HepG2 (cell line): ENCODE measurements around the gene PTTG1. TPM values are rescaled to one million over a fixed set of nuclear protein-coding genes. Genes with fewer than 3 reads are reported as not detected.

Experiments used
- ARNTL ChIP-seq: sonication (generic); formaldehyde crosslinking; IDR thresholded peaks from 2 replicates; pipeline ENCODE4 v1.4.0; 2020; ENCODE audit warnings: mild to moderate bottlenecking, missing genetic modification reagents
- BHLHE40 ChIP-seq: IDR thresholded peaks from 2 replicates; pipeline ENCODE4 v1.6.1; 2011; ENCODE audit warnings: low read length, improper control_type of control experiment
- CBFB ChIP-seq: sonication (generic); formaldehyde crosslinking; IDR thresholded peaks from 2 replicates; pipeline ENCODE4 v1.4.0; 2020; ENCODE audit warnings: missing genetic modification reagents
- CCDC6 ChIP-seq: sonication (generic); formaldehyde crosslinking; IDR thresholded peaks from 2 replicates; pipeline ENCODE4 v1.8.1; 2022; ENCODE audit warnings: mild to moderate bottlenecking, missing genetic modification reagents, moderate library complexity
- CEBPG ChIP-seq: IDR thresholded peaks from 2 replicates; pipeline ENCODE4 v1.6.1; 2016
- CREM ChIP-seq, 2 experiments: sonication (generic) in 1 of 2; formaldehyde crosslinking in 1 of 2; IDR thresholded peaks; 2 replicates each; pipeline versions ENCODE4 v1.4.0 to v1.6.1; 2016 to 2020; ENCODE audit warnings: antibody characterized with exemption in 1 of 2, mild to moderate bottlenecking in 1 of 2, missing genetic modification reagents in 1 of 2
- DPF2 ChIP-seq: sonication (generic); formaldehyde crosslinking; IDR thresholded peaks from 2 replicates; pipeline ENCODE4 v1.4.0; 2020; ENCODE audit warnings: mild to moderate bottlenecking, low read depth, missing genetic modification reagents, borderline replicate concordance
- HES4 ChIP-seq: sonication (generic); formaldehyde crosslinking; IDR thresholded peaks from 2 replicates; pipeline ENCODE4 v1.9.0; 2021; ENCODE audit warnings: mild to moderate bottlenecking, missing genetic modification reagents, borderline replicate concordance
- HNRNPH1 ChIP-seq: fragments of 200-400 bp; formaldehyde crosslinking; optimal IDR thresholded peaks from 2 replicates; pipeline ENCODE3; 2017; ENCODE audit warnings: mild to moderate bottlenecking, low read depth, low read length
- KLF16 ChIP-seq, 2 experiments: sonication (generic) in 1 of 2; formaldehyde crosslinking in 1 of 2; IDR thresholded peaks; 2 replicates each; pipeline versions ENCODE4 v1.6.1 to v1.8.0; 2016 to 2023; ENCODE audit warnings: missing genetic modification reagents in 2 of 2, missing compliant biosample characterization in 1 of 2
- MED1 ChIP-seq: sonication (generic); formaldehyde crosslinking; IDR thresholded peaks from 2 replicates; pipeline ENCODE4 v1.4.0; 2020; ENCODE audit warnings: missing genetic modification reagents
- RCOR2 ChIP-seq: IDR thresholded peaks from 2 replicates; pipeline ENCODE4 v1.6.1; 2016; ENCODE audit warnings: missing biosample characterization, missing genetic modification reagents
- SMC3 ChIP-seq: IDR thresholded peaks from 2 replicates; pipeline ENCODE4 v1.6.1; 2011; ENCODE audit warnings: low read length, improper control_type of control experiment
- SSRP1 ChIP-seq: IDR thresholded peaks from 2 replicates; pipeline ENCODE4 v1.6.1; 2016; ENCODE audit warnings: control low read depth
- ZFYVE20 ChIP-seq: sonication (generic); formaldehyde crosslinking; IDR thresholded peaks from 2 replicates; pipeline ENCODE4 v1.8.0; 2023; ENCODE audit warnings: low read depth, mild to moderate bottlenecking, moderate library complexity, missing genetic modification reagents, borderline replicate concordance
- ZNF160 ChIP-seq: sonication (generic); formaldehyde crosslinking; IDR thresholded peaks from 2 replicates; pipeline ENCODE4 v1.8.0; 2022; ENCODE audit warnings: mild to moderate bottlenecking, inconsistent platforms, missing genetic modification reagents
- ZNF350 ChIP-seq: sonication (generic); formaldehyde crosslinking; IDR thresholded peaks from 2 replicates; pipeline ENCODE4 v1.4.0; 2020; ENCODE audit warnings: mild to moderate bottlenecking, low read depth, missing genetic modification reagents, borderline replicate concordance
- ZNF431 ChIP-seq: sonication (generic); formaldehyde crosslinking; IDR thresholded peaks from 2 replicates; pipeline ENCODE4 v1.9.0; 2022; ENCODE audit warnings: missing genetic modification reagents, low read depth, mild to moderate bottlenecking, borderline replicate concordance
- ZNF460 ChIP-seq: sonication (generic); formaldehyde crosslinking; IDR thresholded peaks from 2 replicates; pipeline ENCODE4 v1.5.1; 2020; ENCODE audit warnings: missing genetic modification reagents, mild to moderate bottlenecking, borderline replicate concordance
- ZNF678 ChIP-seq: sonication (generic); formaldehyde crosslinking; IDR thresholded peaks from 2 replicates; pipeline ENCODE4 v1.4.0; 2020; ENCODE audit warnings: mild to moderate bottlenecking, missing genetic modification reagents
- ZSCAN25 ChIP-seq: sonication (generic); formaldehyde crosslinking; IDR thresholded peaks from 2 replicates; pipeline ENCODE4 v1.8.0; 2022; ENCODE audit warnings: mild to moderate bottlenecking, missing genetic modification reagents
- polyA plus RNA-seq, 8 experiments: library from polyadenylated mRNA; depleted of rRNA in 3 of 8; stranded (reverse) in 7 of 8; unstranded in 1 of 8; fragments of >200 nt; fragmentation: Illumina TruSeq in 4 of 8; extraction: Trizol in 4 of 8; gene quantifications; 2 replicates each; pipeline versions ENCODE4 v1.2.1 to v1.2.3, GENCODE V29; 2011 to 2016; ENCODE audit warnings: low read depth in 4 of 8, missing spikeins in 1 of 8, mixed read lengths in 1 of 8; ENCODE audit not compliant: insufficient read depth in 1 of 8
- total RNA-seq, 5 experiments: library from RNA; depleted of rRNA; stranded (reverse); fragments of >200 nt; fragmentation: Illumina TruSeq; extraction: Trizol; gene quantifications; 2 replicates each; pipeline ENCODE4 v1.2.3, GENCODE V29; 2016; ENCODE audit warnings: low read depth in 1 of 5
- TF ChIP-seq, protein P1 (sequence below): sonication (generic); formaldehyde crosslinking; IDR thresholded peaks from 2 replicates; pipeline ENCODE4 v1.5.1; 2020; ENCODE audit warnings: missing genetic modification reagents, mild to moderate bottlenecking, borderline replicate concordance
- TF ChIP-seq, protein P2 (sequence below): IDR thresholded peaks from 2 replicates; pipeline ENCODE4 v1.6.1; 2016; ENCODE audit warnings: low read depth, borderline replicate concordance
- TF ChIP-seq, protein P3 (sequence below): sonication (generic); formaldehyde crosslinking; IDR thresholded peaks from 2 replicates; pipeline ENCODE4 v1.4.0; 2020; ENCODE audit warnings: mild to moderate bottlenecking, missing genetic modification reagents
- TF ChIP-seq, protein P4 (sequence below): sonication (generic); formaldehyde crosslinking; IDR thresholded peaks from 2 replicates; pipeline ENCODE4 v1.4.0; 2020; ENCODE audit warnings: missing genetic modification reagents

The PTTG1 gene
- total and polyA plus RNA-seq, 2 of the 13 experiments (the other 11 are each of a cell fraction or from before 2014, with no cell fraction given) = 102 to 161 TPM

DNA sequence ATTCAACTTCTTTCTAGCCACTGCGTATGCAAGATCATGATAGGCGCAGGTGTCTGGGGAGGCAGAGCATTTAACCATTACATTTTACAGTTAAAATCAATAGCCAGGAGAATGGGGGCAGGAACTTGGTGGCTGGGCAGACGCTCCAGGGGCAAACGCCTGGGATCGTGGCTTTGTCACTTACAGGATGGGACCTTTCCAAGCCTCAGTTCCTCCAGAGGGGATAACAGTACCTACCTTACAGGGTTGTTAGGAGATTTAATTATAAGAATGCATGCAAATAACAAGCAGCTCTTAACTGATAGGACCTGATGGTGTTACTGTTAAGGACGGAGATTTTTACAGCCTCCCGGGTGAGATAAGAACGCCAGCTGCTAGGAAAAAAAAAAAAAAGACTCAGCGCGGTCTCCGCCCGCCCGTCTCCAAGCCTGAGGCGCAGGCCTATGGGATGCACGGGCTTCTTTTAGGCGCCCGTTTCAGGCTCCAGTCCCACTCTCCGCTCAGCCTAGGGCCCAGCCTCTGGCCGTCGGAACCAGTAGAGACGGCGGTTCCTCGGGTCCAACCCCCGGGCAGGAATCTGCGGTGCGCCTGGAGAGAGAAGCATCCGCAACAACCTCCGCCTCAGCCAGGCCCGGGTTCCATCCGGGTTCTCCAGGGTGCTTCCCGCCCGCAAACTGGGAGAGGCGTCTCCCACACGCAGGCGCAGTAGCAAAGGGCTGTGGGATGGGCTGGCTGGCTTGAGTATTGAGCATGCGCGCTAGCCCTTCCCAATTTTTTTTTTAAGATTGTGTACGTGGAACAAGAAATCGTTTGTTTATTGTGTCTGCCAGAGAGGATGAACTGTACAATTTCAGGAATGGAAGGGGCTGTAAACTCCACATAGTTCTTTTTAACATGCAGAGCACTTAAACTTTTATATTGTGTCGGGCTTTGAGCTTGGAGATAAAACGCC is 22.0 kb upstream of the PTTG1 start, which contains the start of gene FAM200C (continued):
- peak; percentile 22; the same call in 1 of the 2 replicates for TF ChIP-seq CREM (IDR thresholded peaks at IDR 0.05)
- TF ChIP-seq CREM (CRISPR knock-in tag; IDR thresholded peaks at IDR 0.05) = no peak
- TF ChIP-seq BHLHE40 = no peak
- TF ChIP-seq ZFYVE20 (CRISPR knock-in tag) = 0 out of 2 replicates have a peak, but pooled peaks have one; percentile 29
- TF ChIP-seq SMC3 = no peak
- TF ChIP-seq ZNF160 (CRISPR knock-in tag) = peak; percentile 62; the same call in 1 of the 2 replicates
- peak; percentile 76; the same call in 1 of the 2 replicates for TF ChIP-seq ZNF431 (CRISPR knock-in tag)
- no peak for TF ChIP-seq SSRP1 (CRISPR knock-in tag)
- peak in 1 of 2 experiments; percentile 70; a peak in 1 of 4 replicates for TF ChIP-seq KLF16 (CRISPR knock-in tag; IDR thresholded peaks at IDR 0.05)
- no peak for TF ChIP-seq CEBPG (CRISPR knock-in tag)
- TF ChIP-seq HES4 (CRISPR knock-in tag) = peak; percentile 63; the same call in 1 of the 2 replicates
- TF ChIP-seq, protein P1, sequence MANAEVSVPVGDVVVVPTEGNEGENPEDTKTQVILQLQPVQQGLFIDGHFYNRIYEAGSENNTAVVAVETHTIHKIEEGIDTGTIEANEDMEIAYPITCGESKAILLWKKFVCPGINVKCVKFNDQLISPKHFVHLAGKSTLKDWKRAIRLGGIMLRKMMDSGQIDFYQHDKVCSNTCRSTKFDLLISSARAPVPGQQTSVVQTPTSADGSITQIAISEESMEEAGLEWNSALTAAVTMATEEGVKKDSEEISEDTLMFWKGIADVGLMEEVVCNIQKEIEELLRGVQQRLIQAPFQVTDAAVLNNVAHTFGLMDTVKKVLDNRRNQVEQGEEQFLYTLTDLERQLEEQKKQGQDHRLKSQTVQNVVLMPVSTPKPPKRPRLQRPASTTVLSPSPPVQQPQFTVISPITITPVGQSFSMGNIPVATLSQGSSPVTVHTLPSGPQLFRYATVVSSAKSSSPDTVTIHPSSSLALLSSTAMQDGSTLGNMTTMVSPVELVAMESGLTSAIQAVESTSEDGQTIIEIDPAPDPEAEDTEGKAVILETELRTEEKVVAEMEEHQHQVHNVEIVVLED (CRISPR knock-in tag) = peak; percentile 60; the same call in 1 of the 2 replicates
- TF ChIP-seq DPF2 (CRISPR knock-in tag) = no peak
- TF ChIP-seq, protein P2, sequence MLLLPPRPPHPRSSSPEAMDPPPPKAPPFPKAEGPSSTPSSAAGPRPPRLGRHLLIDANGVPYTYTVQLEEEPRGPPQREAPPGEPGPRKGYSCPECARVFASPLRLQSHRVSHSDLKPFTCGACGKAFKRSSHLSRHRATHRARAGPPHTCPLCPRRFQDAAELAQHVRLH = peak; percentile 30; the same call in 1 of the 2 replicates
- no peak for TF ChIP-seq ZNF460
- TF ChIP-seq ZNF350 (CRISPR knock-in tag) = peak; percentile 88; the same call in 1 of the 2 replicates
- TF ChIP-seq RCOR2 = no peak; the same call in 1 of the 2 replicates
- peak; percentile 49; the same call in 1 of the 2 replicates for TF ChIP-seq ARNTL (CRISPR knock-in tag)
- TF ChIP-seq HNRNPH1 = no peak
- peak; percentile 25; the same call in 1 of the 2 replicates for TF ChIP-seq ZSCAN25 (CRISPR knock-in tag)
- TF ChIP-seq, protein P3, sequence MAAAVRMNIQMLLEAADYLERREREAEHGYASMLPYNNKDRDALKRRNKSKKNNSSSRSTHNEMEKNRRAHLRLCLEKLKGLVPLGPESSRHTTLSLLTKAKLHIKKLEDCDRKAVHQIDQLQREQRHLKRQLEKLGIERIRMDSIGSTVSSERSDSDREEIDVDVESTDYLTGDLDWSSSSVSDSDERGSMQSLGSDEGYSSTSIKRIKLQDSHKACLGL (CRISPR knock-in tag) = peak; percentile 58; the same call in 1 of the 2 replicates
- no peak for TF ChIP-seq ZNF678 (CRISPR knock-in tag)
- TF ChIP-seq, protein P4, sequence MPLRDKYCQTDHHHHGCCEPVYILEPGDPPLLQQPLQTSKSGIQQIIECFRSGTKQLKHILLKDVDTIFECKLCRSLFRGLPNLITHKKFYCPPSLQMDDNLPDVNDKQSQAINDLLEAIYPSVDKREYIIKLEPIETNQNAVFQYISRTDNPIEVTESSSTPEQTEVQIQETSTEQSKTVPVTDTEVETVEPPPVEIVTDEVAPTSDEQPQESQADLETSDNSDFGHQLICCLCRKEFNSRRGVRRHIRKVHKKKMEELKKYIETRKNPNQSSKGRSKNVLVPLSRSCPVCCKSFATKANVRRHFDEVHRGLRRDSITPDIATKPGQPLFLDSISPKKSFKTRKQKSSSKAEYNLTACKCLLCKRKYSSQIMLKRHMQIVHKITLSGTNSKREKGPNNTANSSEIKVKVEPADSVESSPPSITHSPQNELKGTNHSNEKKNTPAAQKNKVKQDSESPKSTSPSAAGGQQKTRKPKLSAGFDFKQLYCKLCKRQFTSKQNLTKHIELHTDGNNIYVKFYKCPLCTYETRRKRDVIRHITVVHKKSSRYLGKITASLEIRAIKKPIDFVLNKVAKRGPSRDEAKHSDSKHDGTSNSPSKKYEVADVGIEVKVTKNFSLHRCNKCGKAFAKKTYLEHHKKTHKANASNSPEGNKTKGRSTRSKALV (CRISPR knock-in tag) = peak; percentile 74
- peak; percentile 43 for TF ChIP-seq MED1 (CRISPR knock-in tag)
- TF ChIP-seq CBFB (CRISPR knock-in tag) = peak; percentile 64; the same call in 1 of the 2 replicates
- peak; percentile 54; the same call in 1 of the 2 replicates for TF ChIP-seq CCDC6
